SK-N-SH treated with all-trans-retinoic acid at 6 μM for 48 hours (cell line): Measurements from ENCODE around the gene CDC16.

Experiments used
- ATAC-seq: fragments of 200-7000 bp; cut with Tn5 transposase; 3 replicates; pipeline ENCODE4 v1.9.1; 2020; ENCODE audit warnings: mild to moderate bottlenecking, moderate library complexity
- ARNTL ChIP-seq: fragments of 450-650 bp; formaldehyde crosslinking; IDR thresholded peaks from 2 replicates; pipeline ENCODE4 v1.5.0; 2020; ENCODE audit warnings: low read depth, mild to moderate bottlenecking, moderate library complexity, borderline replicate concordance
- BACH2 ChIP-seq: fragments of 250-450 bp; sonication (Bioruptor Pico); IDR thresholded peaks from 2 replicates; pipeline ENCODE4 v1.9.0; 2021; ENCODE audit warnings: mild to moderate bottlenecking, borderline replicate concordance
- CSDC2 ChIP-seq: fragments of 250-450 bp; sonication (Bioruptor Pico); IDR thresholded peaks from 2 replicates; pipeline ENCODE4 v1.5.0; 2020; ENCODE audit warnings: mild to moderate bottlenecking, moderate library complexity
- ESRRG ChIP-seq: fragments of 250-450 bp; sonication (Bioruptor Pico); IDR thresholded peaks from 2 replicates; pipeline ENCODE4 v1.6.1; 2021; ENCODE audit warnings: mild to moderate bottlenecking
- GLIS3 ChIP-seq: fragments of 250-450 bp; sonication (Bioruptor Pico); IDR thresholded peaks from 2 replicates; pipeline ENCODE4 v1.5.0; 2020; ENCODE audit warnings: mild to moderate bottlenecking, moderate library complexity
- ISL1 ChIP-seq: fragments of 250-450 bp; sonication (Bioruptor Pico); IDR thresholded peaks from 2 replicates; pipeline ENCODE4 v2.1.2; 2022; ENCODE audit warnings: mild to moderate bottlenecking, moderate library complexity
- OSR1 ChIP-seq: fragments of 250-450 bp; sonication (Bioruptor Pico); IDR thresholded peaks from 2 replicates; pipeline ENCODE4 v1.8.0; 2022; ENCODE audit warnings: moderate library complexity, mild to moderate bottlenecking, inconsistent platforms
- PPARA ChIP-seq: fragments of 250-450 bp; sonication (Bioruptor Pico); IDR thresholded peaks from 2 replicates; pipeline ENCODE4 v1.5.0; 2020; ENCODE audit warnings: mild to moderate bottlenecking, borderline replicate concordance
- RARB ChIP-seq: fragments of 250-450 bp; sonication (Bioruptor Pico); IDR thresholded peaks from 2 replicates; pipeline ENCODE4 v1.8.0; 2021; ENCODE audit warnings: mild to moderate bottlenecking, moderate library complexity
- SNAI2 ChIP-seq: fragments of 250-450 bp; sonication (Bioruptor Pico); IDR thresholded peaks from 2 replicates; pipeline ENCODE4 v1.5.0; 2020; ENCODE audit warnings: mild to moderate bottlenecking, moderate library complexity
- TCF4 ChIP-seq: fragments of 250-450 bp; sonication (Bioruptor Pico); IDR thresholded peaks from 2 replicates; pipeline ENCODE4 v1.8.0; 2021; ENCODE audit warnings: mild to moderate bottlenecking, moderate library complexity, borderline replicate concordance
- TOX ChIP-seq: fragments of 250-450 bp; sonication (Bioruptor Pico); IDR thresholded peaks from 2 replicates; pipeline ENCODE4 v1.8.0; 2021; ENCODE audit warnings: mild to moderate bottlenecking, moderate library complexity, borderline replicate concordance
- TSHZ2 ChIP-seq: fragments of 250-450 bp; sonication (Bioruptor Pico); IDR thresholded peaks from 2 replicates; pipeline ENCODE4 v1.5.0; 2020; ENCODE audit warnings: mild to moderate bottlenecking, moderate library complexity
- ZC3H10 ChIP-seq: fragments of 250-450 bp; sonication (Bioruptor Pico); IDR thresholded peaks from 2 replicates; pipeline ENCODE4 v1.5.1; 2021; ENCODE audit warnings: mild to moderate bottlenecking, moderate library complexity
- ZFP3 ChIP-seq: fragments of 250-450 bp; sonication (Bioruptor Pico); IDR thresholded peaks from 2 replicates; pipeline ENCODE4 v1.5.0; 2020; ENCODE audit warnings: mild to moderate bottlenecking, moderate library complexity
- ZNF565 ChIP-seq: fragments of 450-650 bp; formaldehyde crosslinking; conservative IDR thresholded peaks from 2 replicates; pipeline ENCODE4 v1.5.0; 2020; ENCODE audit warnings: low read depth, mild to moderate bottlenecking, moderate library complexity
- ZNF70 ChIP-seq: fragments of 450-650 bp; formaldehyde crosslinking; IDR thresholded peaks from 2 replicates; pipeline ENCODE4 v1.5.0; 2020; ENCODE audit warnings: mild to moderate bottlenecking, moderate library complexity
- ZNF8 ChIP-seq: fragments of 450-650 bp; formaldehyde crosslinking; IDR thresholded peaks from 2 replicates; pipeline ENCODE4 v1.5.0; 2020; ENCODE audit warnings: mild to moderate bottlenecking, moderate library complexity
- TF ChIP-seq, protein P1 (sequence below): fragments of 250-450 bp; sonication (Bioruptor Pico); IDR thresholded peaks from 2 replicates; pipeline ENCODE4 v1.5.1; 2020; ENCODE audit warnings: low read depth, mild to moderate bottlenecking, moderate library complexity
- TF ChIP-seq, protein P2 (sequence below): fragments of 250-450 bp; sonication (Bioruptor Pico); IDR thresholded peaks from 2 replicates; pipeline ENCODE4 v1.8.0; 2020; ENCODE audit warnings: mild to moderate bottlenecking, moderate library complexity, borderline replicate concordance

CDC16 gene

DNA sequence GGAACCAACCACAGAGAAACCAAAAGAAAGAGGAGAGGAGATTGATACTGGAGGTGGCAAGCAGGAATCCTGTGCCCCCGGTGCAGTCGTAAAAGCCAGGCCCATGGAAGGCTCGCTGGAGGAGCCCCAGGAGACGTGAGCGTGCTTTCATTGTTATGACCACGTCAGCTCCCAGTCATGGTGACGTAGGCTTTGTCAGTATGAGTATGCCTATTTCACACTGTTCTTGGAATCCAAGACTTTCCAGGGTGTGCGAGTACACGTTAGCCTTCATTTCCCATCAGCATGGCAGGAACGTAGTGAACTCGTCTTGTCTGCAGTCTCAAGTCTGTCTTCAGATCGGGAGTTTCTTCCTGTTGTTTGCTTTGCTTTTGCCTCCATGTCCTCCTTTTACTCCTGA, 64.2 kb downstream of the CDC16 start:
- TF ChIP-seq RARB (CRISPR knock-in tag) = no peak
- TF ChIP-seq ZC3H10 (CRISPR knock-in tag) = no peak
- no peak for TF ChIP-seq ESRRG (CRISPR knock-in tag)
- no peak for TF ChIP-seq ZFP3 (CRISPR knock-in tag)
- TF ChIP-seq TOX (CRISPR knock-in tag) = no peak
- no peak for TF ChIP-seq GLIS3
- TF ChIP-seq ZNF565 (CRISPR knock-in tag) = no peak
- TF ChIP-seq OSR1 (CRISPR knock-in tag) = no peak
- TF ChIP-seq, protein P1, sequence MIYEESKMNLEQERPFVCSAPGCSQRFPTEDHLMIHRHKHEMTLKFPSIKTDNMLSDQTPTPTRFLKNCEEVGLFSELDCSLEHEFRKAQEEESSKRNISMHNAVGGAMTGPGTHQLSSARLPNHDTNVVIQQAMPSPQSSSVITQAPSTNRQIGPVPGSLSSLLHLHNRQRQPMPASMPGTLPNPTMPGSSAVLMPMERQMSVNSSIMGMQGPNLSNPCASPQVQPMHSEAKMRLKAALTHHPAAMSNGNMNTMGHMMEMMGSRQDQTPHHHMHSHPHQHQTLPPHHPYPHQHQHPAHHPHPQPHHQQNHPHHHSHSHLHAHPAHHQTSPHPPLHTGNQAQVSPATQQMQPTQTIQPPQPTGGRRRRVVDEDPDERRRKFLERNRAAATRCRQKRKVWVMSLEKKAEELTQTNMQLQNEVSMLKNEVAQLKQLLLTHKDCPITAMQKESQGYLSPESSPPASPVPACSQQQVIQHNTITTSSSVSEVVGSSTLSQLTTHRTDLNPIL (CRISPR knock-in tag) = no peak
- TF ChIP-seq ISL1 (CRISPR knock-in tag) = no peak
- ATAC-seq = no peak

DNA sequence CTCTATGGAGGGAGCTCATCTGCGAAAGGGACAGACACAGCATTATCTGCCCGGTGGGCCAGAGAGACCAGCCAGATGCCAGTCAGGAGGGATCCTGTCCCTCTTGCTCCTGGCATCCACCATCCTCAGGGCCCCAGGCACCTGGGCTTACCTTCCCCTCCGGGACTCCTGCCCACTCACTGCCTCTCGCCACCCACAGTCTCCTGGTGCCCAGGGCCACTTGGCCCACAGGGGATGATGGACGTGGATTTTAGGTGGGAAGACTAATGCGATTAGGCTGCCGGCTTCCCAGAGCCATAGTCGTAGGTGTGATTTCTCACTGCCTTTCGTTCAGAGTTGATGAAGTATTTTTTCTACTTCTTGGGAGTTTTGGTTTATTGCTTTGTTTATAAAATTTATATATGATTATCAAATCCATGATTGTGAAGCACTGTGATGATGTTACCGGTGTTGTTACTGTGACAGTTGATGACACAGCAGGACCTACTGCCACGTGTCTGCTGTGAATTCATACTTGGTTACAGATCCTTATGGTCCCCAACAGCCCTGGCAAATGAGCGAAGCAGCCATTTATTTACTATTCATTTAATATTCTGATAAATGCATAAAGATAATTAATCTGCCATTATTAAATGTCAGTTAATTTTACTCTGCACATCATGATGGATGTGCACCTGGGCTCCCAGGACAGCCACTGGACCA, 65.1 kb downstream of the CDC16 start:
- no peak for ATAC-seq
- TF ChIP-seq RARB (CRISPR knock-in tag) = no peak
- TF ChIP-seq, protein P2, sequence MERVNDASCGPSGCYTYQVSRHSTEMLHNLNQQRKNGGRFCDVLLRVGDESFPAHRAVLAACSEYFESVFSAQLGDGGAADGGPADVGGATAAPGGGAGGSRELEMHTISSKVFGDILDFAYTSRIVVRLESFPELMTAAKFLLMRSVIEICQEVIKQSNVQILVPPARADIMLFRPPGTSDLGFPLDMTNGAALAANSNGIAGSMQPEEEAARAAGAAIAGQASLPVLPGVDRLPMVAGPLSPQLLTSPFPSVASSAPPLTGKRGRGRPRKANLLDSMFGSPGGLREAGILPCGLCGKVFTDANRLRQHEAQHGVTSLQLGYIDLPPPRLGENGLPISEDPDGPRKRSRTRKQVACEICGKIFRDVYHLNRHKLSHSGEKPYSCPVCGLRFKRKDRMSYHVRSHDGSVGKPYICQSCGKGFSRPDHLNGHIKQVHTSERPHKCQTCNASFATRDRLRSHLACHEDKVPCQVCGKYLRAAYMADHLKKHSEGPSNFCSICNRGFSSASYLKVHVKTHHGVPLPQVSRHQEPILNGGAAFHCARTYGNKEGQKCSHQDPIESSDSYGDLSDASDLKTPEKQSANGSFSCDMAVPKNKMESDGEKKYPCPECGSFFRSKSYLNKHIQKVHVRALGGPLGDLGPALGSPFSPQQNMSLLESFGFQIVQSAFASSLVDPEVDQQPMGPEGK (CRISPR knock-in tag) = no peak
- no peak for TF ChIP-seq TOX (CRISPR knock-in tag)

- TF ChIP-seq PPARA (CRISPR knock-in tag) = no peak
- TF ChIP-seq ZNF8 = no peak
- TF ChIP-seq TSHZ2 = no peak
- ATAC-seq = no peak
These were observed 69.1 kb downstream of the CDC16 start for GRCh38 chr13:114303700-114304327.

GRCh38 chr13:114304346-114305034, 69.8 kb downstream of the CDC16 start:
- TF ChIP-seq TSHZ2 (no peak), ARNTL (CRISPR knock-in tag) (no peak), SNAI2 (no peak), OSR1 (CRISPR knock-in tag) (no peak)
- ATAC-seq = no peak

- no peak for ATAC-seq
- TF ChIP-seq ZNF8 (no peak), CSDC2 (CRISPR knock-in tag) (no peak), ZNF70 (no peak), BACH2 (no peak), ESRRG (CRISPR knock-in tag) (no peak), ARNTL (CRISPR knock-in tag) (no peak), TSHZ2 (no peak), SNAI2 (no peak), TCF4 (CRISPR knock-in tag) (no peak)
These were observed 74.4 kb downstream of the CDC16 start for GRCh38 chr13:114309086-114309485.
